IMR-90 (cell line): ENCODE data around the gene PSMC5. TPM values are rescaled to one million over a fixed set of nuclear protein-coding genes. Genes with fewer than 3 reads are reported as not detected.

Source experiments
- ATAC-seq: fragments of 200-7000 bp; cut with Tn5 transposase; 2 replicates; pipeline ENCODE4 v1.9.1; 2020; ENCODE audit warnings: low read depth, mild to moderate bottlenecking, moderate library complexity
- BruUV-seq: library from RNA; stranded (reverse); fragments of 400-500 nt; replicated peaks from 2 replicates; lab custom pipeline; 2021; lab: Mats Ljungman, UMichigan
- CTCF ChIA-PET: fragments of 300-600 bp; formaldehyde crosslinking; extraction: SDS; loops from one replicate; lab custom pipeline; 2021; ENCODE audit warnings: antibody characterized with exemption; lab: Yijun Ruan, JAX
- POLR2A ChIA-PET: fragments of 300-600 bp; sonication (Branson Sonifier 250); formaldehyde crosslinking; loops from one replicate; lab custom pipeline; 2022; ENCODE audit warnings: antibody characterized with exemption; ENCODE audit not compliant: unreplicated experiment; lab: Charles Lee
- DNase-seq: peaks from one replicate; pipeline ENCODE4 v3.0.0; 2013
- H2AFZ ChIP-seq: replicated peaks from 2 replicates; pipeline ENCODE3; 2013; ENCODE audit warnings: low read length, mild to moderate bottlenecking; ENCODE audit not compliant: poor library complexity
- H2AK5ac ChIP-seq: 2 replicates; pipeline ENCODE4 v1.6.1; 2013; ENCODE audit warnings: low read depth, low read length, inconsistent platforms
- H2AK9ac ChIP-seq: replicated peaks from 2 replicates; pipeline ENCODE3; 2013; ENCODE audit warnings: mild to moderate bottlenecking, low read depth, low read length, moderate library complexity; ENCODE audit not compliant: poor library complexity
- H2BK120ac ChIP-seq: 2 replicates; pipeline ENCODE4 v1.6.1; 2013; ENCODE audit warnings: low read depth, low read length, inconsistent platforms
- H2BK15ac ChIP-seq: 3 replicates; pipeline ENCODE4 v1.6.1; 2013; ENCODE audit warnings: low read depth, low read length, inconsistent platforms
- H2BK20ac ChIP-seq: 2 replicates; pipeline ENCODE4 v1.6.1; 2013; ENCODE audit warnings: low read depth, mild to moderate bottlenecking, inconsistent platforms, low read length, moderate library complexity
- H2BK5ac ChIP-seq: 2 replicates; pipeline ENCODE4 v1.6.1; 2013; ENCODE audit warnings: mild to moderate bottlenecking, low read depth, low read length, inconsistent platforms; ENCODE audit not compliant: poor library complexity, severe bottlenecking
- H3K14ac ChIP-seq: replicated peaks from 2 replicates; pipeline ENCODE4 v1.6.1; 2013; ENCODE audit warnings: low read depth, low read length, inconsistent platforms
- H3K18ac ChIP-seq: 2 replicates; pipeline ENCODE4 v1.6.1; 2013; ENCODE audit warnings: low read depth, low read length, control low read depth
- H3K23ac ChIP-seq: 2 replicates; pipeline ENCODE4 v1.6.1; 2013; ENCODE audit warnings: low read depth, low read length, inconsistent platforms
- H3K27ac ChIP-seq: 2 replicates; pipeline ENCODE4 v1.5.1; 2013; ENCODE audit warnings: mild to moderate bottlenecking, control low read depth, low read length; ENCODE audit not compliant: insufficient read depth
- H3K27me3 ChIP-seq: 2 replicates; pipeline ENCODE4 v1.6.1; 2013; ENCODE audit warnings: low read length; ENCODE audit not compliant: control insufficient read depth, insufficient read depth
- H3K36me3 ChIP-seq: 2 replicates; pipeline ENCODE4 v1.6.1; 2013; ENCODE audit warnings: low read length, mixed read lengths; ENCODE audit not compliant: control insufficient read depth, insufficient read depth
- H3K4ac ChIP-seq: 2 replicates; pipeline ENCODE4 v1.6.1; 2013; ENCODE audit warnings: low read depth, low read length, inconsistent platforms
- H3K4me1 ChIP-seq: 2 replicates; pipeline ENCODE4 v1.6.1; 2013; ENCODE audit warnings: low read length, mixed read lengths; ENCODE audit not compliant: control insufficient read depth, insufficient read depth
- H3K4me2 ChIP-seq: 2 replicates; pipeline ENCODE4 v1.6.1; 2013; ENCODE audit warnings: low read depth, mild to moderate bottlenecking, control low read depth, low read length, moderate library complexity
- H3K4me3 ChIP-seq: 2 replicates; pipeline ENCODE4 v1.5.1; 2013; ENCODE audit warnings: low read depth, mild to moderate bottlenecking, control low read depth, low read length, moderate library complexity; ENCODE audit not compliant: insufficient read depth
- H3K56ac ChIP-seq: 2 replicates; pipeline ENCODE4 v1.6.1; 2013; ENCODE audit warnings: low read length, inconsistent platforms; ENCODE audit not compliant: insufficient read depth; ENCODE audit errors: extremely low read depth
- H3K79me1 ChIP-seq, 2 experiments: 2 replicates each; pipeline ENCODE4 v1.6.1; 2013; ENCODE audit warnings: low read length in 2 of 2, inconsistent platforms in 1 of 2, low read depth in 1 of 2
- H3K9ac ChIP-seq: 2 replicates; pipeline ENCODE4 v1.6.1; 2013; ENCODE audit warnings: low read depth, low read length, control low read depth
- H3K9me1 ChIP-seq: 2 replicates; pipeline ENCODE4 v1.6.1; 2013; ENCODE audit warnings: low read length, inconsistent platforms; ENCODE audit not compliant: insufficient read depth
- H3K9me3 ChIP-seq: 2 replicates; pipeline ENCODE4 v1.6.1; 2013; ENCODE audit warnings: low read length; ENCODE audit not compliant: control insufficient read depth, insufficient read depth
- H4K20me1 ChIP-seq: 2 replicates; pipeline ENCODE4 v1.6.1; 2013; ENCODE audit warnings: low read length, inconsistent platforms; ENCODE audit not compliant: insufficient read depth
- H4K5ac ChIP-seq: 2 replicates; pipeline ENCODE4 v1.6.1; 2013; ENCODE audit warnings: mild to moderate bottlenecking, low read depth, low read length, control low read depth
- H4K8ac ChIP-seq, 2 experiments: 2 replicates each; pipeline ENCODE4 v1.6.1; 2013; ENCODE audit warnings: low read depth in 2 of 2, low read length in 2 of 2, control low read depth in 1 of 2, inconsistent platforms in 1 of 2
- H4K91ac ChIP-seq: 2 replicates; pipeline ENCODE4 v1.6.1; 2013; ENCODE audit warnings: low read depth, low read length, inconsistent platforms; ENCODE audit not compliant: insufficient read depth
- BHLHE40 ChIP-seq: fragments of 150-350 bp; IDR thresholded peaks from 2 replicates; pipeline ENCODE4 v1.6.1; 2016; ENCODE audit warnings: mild to moderate bottlenecking, low read depth, low read length
- CEBPB ChIP-seq: IDR thresholded peaks from 2 replicates; pipeline ENCODE4 v1.6.1; 2012; ENCODE audit warnings: low read depth, low read length, improper control_type of control experiment
- CHD1 ChIP-seq: IDR thresholded peaks from 2 replicates; pipeline ENCODE4 v1.6.1; 2012; ENCODE audit warnings: low read depth, low read length, improper control_type of control experiment
- ELK1 ChIP-seq: fragments of 150-350 bp; IDR thresholded peaks from 2 replicates; pipeline ENCODE4 v1.6.1; 2016; ENCODE audit warnings: low read depth, mild to moderate bottlenecking, low read length, moderate library complexity, borderline replicate concordance
- FOS ChIP-seq: fragments of 150-350 bp; IDR thresholded peaks from 2 replicates; pipeline ENCODE4 v1.6.1; 2016; ENCODE audit warnings: low read depth, low read length
- MAFK ChIP-seq: IDR thresholded peaks from 2 replicates; pipeline ENCODE4 v1.6.1; 2012; ENCODE audit warnings: low read depth, low read length, improper control_type of control experiment
- NFE2L2 ChIP-seq: fragments of 150-350 bp; IDR thresholded peaks from 2 replicates; pipeline ENCODE4 v1.6.1; 2016; ENCODE audit warnings: low read depth, mild to moderate bottlenecking, low read length
- POLR2A ChIP-seq: IDR thresholded peaks from 2 replicates; pipeline ENCODE4 v1.6.1; 2012; ENCODE audit warnings: mild to moderate bottlenecking, low read depth, low read length
- RAD21 ChIP-seq: IDR thresholded peaks from 2 replicates; pipeline ENCODE4 v1.6.1; 2012; ENCODE audit warnings: low read length, improper control_type of control experiment
- RCOR1 ChIP-seq: IDR thresholded peaks from 2 replicates; pipeline ENCODE4 v1.6.1; 2012; ENCODE audit warnings: mild to moderate bottlenecking, low read length, improper control_type of control experiment; ENCODE audit not compliant: insufficient replicate concordance
- RFX5 ChIP-seq: IDR thresholded peaks from 2 replicates; pipeline ENCODE4 v1.8.0; 2012; ENCODE audit warnings: low read depth, mild to moderate bottlenecking, low read length, moderate library complexity
- SMC3 ChIP-seq: fragments of 150-350 bp; IDR thresholded peaks from 2 replicates; pipeline ENCODE4 v1.6.1; 2016; ENCODE audit warnings: low read depth, mild to moderate bottlenecking, antibody characterized with exemption, low read length, moderate library complexity
- WGBS, 2 experiments: methylation state at CpG; one replicate each; pipeline versions ENCODE4 v1.1.5 to v1.1.7; 2013; ENCODE audit warnings: missing lambda C conversion rate in 2 of 2; ENCODE audit not compliant: insufficient read length in 1 of 2; ENCODE audit errors: extremely low coverage in 2 of 2; 5-methylcytosine and 5-hydroxymethylcytosine counted together
- dilution Hi-C: fragments of 300-500 bp; cut with HindIII; formaldehyde crosslinking; loops from one replicate; pipeline ENCODE4 v1.14.3; 2018; ENCODE audit warnings: low sequenced_read_pairs; ENCODE audit not compliant: unreplicated experiment
- in situ Hi-C: fragments of 300-500 bp; cut with MboI; formaldehyde crosslinking; loops from 3 replicates; pipeline ENCODE4 v1.14.3; 2019; ENCODE audit warnings: low sequenced_read_pairs, inconsistent platforms, mixed read lengths
- intact Hi-C: fragments of 100-400 bp; cut with micrococcal nuclease; formaldehyde crosslinking; loops from 2 replicates; pipeline ENCODE4 v1.10.0; 2022
- polyA plus RNA-seq, 3 experiments: library from polyadenylated mRNA; depleted of rRNA; stranded (reverse); fragments of >200 nt; gene quantifications; 2 replicates each; pipeline ENCODE4 v1.2.3, GENCODE V29; 2012; ENCODE audit warnings: low replicate concordance in 1 of 3
- total RNA-seq: library from RNA; depleted of rRNA; stranded (reverse); fragments of >200 nt; gene quantifications from 2 replicates; pipeline ENCODE4 v1.2.3, GENCODE V29; 2012
- TF ChIP-seq, protein P1 (sequence below): fragments of 150-350 bp; IDR thresholded peaks from 2 replicates; pipeline ENCODE4 v1.6.1; 2017; ENCODE audit warnings: mild to moderate bottlenecking, antibody characterized with exemption, low read length, low read depth

PSMC5 gene
- total and polyA plus RNA-seq, 2 of the 4 experiments (the other 2 are of a cell fraction) = 105 to 165 TPM

GRCh38 chr17:63859257-63859656 is 32.0 kb downstream of the PSMC5 start:
- Histone ChIP-seq H4K20me1 (no peaks in the 10 kb centered on the region), H3K36me3 (no peaks in the 10 kb centered on the region), H4K91ac (no peak overlapping the region), H3K9me1 (no peaks in the 10 kb centered on the region), H3K14ac (no peak overlapping the region), H2BK20ac (no peak overlapping the region), H3K27ac (no peak overlapping the region), H2AK9ac (peak overlapping the region; percentile 1), H2BK5ac (no peak overlapping the region), H2BK120ac (no peak overlapping the region), H3K9ac (no peak overlapping the region), H2BK15ac (no peak overlapping the region), H4K8ac (no peak overlapping the region), H3K27me3 (peaks cover 33% of the 10 kb centered on the region), H3K4me3 (no peak overlapping the region), H3K18ac (no peak overlapping the region), H3K56ac (no peak overlapping the region), H3K9me3 (no peaks in the 10 kb centered on the region), H3K4me2 (no peak overlapping the region), H3K4me1 (no peaks in the 10 kb centered on the region), H3K23ac (no peak overlapping the region), H2AK5ac (no peak overlapping the region), H4K5ac (no peak overlapping the region), H3K4ac (no peak overlapping the region), H3K79me1 (no peaks in the 10 kb centered on the region), H2AFZ (no peak overlapping the region)
- intact Hi-C loops = no loop called here
- POLR2A ChIA-PET = interaction anchor here (0.5 kb wide), 1 partner anchor 16 kb away, joined by 6 read pairs; no protein-coding TSS in a partner anchor
- no TSS peak for BruUV-seq
- in situ Hi-C loops = no loop called here
- no peak for TF ChIP-seq RFX5
- no peak for TF ChIP-seq CHD1
- no peak for TF ChIP-seq RAD21
- no peak for TF ChIP-seq SMC3
- TF ChIP-seq, protein P1, sequence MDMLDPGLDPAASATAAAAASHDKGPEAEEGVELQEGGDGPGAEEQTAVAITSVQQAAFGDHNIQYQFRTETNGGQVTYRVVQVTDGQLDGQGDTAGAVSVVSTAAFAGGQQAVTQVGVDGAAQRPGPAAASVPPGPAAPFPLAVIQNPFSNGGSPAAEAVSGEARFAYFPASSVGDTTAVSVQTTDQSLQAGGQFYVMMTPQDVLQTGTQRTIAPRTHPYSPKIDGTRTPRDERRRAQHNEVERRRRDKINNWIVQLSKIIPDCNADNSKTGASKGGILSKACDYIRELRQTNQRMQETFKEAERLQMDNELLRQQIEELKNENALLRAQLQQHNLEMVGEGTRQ = no peak
- TF ChIP-seq POLR2A = no peak
- TF ChIP-seq RCOR1 = no peak
- TF ChIP-seq NFE2L2 = no peak
- no peak for TF ChIP-seq CEBPB
- TF ChIP-seq FOS = no peak
- TF ChIP-seq BHLHE40 = no peak
- no peak for TF ChIP-seq ELK1
- TF ChIP-seq MAFK = no peak
- dilution Hi-C loops = no loop called here
- no CpG with 5 or more reads among the region's 3 CpGs for WGBS, 2 experiments
- no peak for ATAC-seq
- no peak for DNase-seq
- CTCF ChIA-PET = interaction anchor here (0.6 to 1.5 kb wide), 2 partner anchors 10 to 474 kb away, joined by 3 read pairs; no protein-coding TSS in a partner anchor
